HG03039 (cell line): ENCODE measurements around the gene CCDC33.

Experiments used
- ATAC-seq: cut with Tn5 transposase; IDR thresholded peaks from one replicate; pipeline ENCODE4 v1.9.1; 2021; ENCODE audit warnings: mild to moderate bottlenecking, moderate library complexity; ENCODE audit not compliant: unreplicated experiment

The CCDC33 gene

DNA sequence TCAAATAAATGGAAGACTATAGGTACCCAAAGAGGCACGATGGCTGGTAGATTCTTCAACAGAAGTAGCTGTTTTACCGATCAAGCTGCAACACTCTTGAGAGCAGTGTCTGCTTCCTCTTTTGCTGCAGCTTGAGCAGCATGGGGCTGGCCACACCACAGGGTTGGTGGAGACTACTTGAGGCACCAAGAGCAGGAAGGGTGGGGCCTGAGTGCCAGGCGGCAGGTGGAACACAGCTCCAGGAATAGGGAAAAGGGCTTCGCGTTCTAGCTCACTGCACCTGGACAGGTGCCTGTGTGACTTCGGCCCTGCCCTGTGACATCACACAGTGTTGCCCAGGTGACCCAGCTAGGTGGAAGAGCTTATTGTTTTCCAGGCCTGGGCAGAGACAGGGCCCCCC, at the start of gene CCDC33:
Gene CCDC33 (plus strand): TSS at position 365 of the 400 bp plus-strand sequence. CDS start 394 bp downstream, outside the sequence.
- ATAC-seq, result no peak

DNA sequence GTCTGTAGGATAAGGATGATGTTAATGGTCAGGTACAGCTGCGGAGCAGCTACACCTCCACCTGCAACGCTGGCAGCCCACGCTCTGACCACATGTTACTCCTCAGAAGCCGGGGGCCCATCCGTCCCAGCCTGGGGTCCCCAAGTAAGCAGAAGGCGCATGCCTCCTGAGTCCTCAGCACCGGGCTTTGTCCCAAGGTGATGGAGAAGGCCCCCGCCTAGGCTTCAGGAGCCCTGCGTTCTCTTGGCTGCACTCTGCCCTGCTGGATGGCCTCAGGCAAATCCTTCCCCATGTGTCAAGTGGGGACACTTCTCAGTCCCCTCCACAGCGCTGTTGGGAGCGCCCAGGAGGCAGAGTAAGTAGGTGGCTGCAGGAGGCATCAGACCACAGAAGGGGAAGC, 47.9 kb upstream of the CCDC33 start:
- no peak for ATAC-seq

DNA sequence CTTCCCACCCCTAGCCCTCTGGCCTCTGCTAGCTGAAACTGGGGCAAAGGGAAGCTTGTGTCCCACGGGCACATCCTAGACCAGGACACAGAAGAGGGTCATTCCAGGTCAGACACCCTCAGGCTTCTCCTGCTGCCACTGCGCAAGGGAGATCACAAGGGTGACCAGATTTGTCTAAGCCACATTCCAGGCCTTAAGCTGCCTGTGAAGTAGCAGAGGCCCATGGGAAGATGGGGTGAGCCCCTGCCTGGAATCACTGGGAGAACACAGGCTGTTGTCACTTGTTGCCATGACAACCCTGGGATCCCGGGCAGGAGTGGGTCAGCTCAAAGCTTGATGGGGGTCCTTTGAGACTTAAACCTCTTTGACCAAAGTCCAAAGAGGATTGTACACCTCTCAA, 44.3 kb upstream of the CCDC33 start:
- no peak for ATAC-seq

DNA sequence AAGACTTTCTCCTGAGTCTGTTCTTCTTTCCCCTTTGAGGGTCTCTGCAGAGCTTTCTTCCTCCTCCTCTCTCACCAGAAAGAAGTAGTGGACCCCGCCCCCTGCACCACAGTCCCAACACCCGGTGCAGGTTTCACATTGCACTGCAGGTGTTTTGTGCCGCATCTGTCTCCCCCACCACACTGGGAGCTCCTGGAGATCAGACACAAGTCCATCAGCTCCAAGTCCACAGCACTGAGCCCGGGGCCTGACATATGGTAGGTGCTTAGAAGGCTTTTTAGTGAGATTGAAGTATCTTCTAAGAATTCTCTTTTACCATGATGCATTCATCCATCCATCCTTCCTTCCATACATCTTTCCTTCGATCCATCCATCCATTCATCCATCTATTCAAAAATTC, 43.4 kb upstream of the CCDC33 start:
- ATAC-seq, result no peak

DNA sequence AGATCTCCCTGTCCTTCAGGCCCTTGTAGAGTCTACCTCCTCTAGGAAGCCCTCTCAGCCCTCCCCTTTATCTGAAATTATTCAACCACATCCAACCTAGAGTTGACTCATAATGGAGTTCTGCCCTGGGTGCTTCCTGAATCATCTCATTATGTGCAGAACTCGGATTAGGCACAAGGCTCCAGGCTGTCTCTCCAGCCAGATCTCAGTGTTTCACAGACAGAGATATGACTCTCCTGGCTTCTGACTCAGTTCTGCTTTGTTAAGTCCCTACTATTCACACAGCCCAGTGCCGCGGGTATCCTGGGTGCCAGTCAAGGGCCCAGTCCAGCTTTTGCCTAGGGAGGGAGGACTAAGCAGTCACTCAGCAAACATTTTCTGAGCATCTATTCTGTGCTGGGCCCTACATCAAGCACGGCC, 42.8 kb upstream of the CCDC33 start:
- ATAC-seq, result no peak

DNA sequence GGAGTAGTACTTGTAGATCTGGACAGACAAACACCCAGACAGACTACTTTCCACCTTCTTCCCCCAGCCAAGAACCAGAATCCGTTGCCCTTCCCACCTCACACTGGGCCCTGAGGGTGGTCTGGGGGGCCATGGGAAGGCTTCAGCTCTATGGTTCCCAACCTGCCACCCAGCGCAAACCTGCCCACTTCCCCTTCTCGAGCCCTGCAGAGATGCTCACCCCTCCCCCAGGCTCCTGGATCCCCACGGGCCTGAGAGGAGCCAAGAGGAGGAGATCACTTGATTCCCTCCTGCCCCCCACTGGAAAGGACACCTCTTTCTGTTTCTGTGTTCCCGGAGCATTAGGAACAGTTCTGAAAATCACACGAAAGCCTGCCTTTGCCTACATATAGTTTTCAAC, 42.2 kb upstream of the CCDC33 start:
- no peak for ATAC-seq

DNA sequence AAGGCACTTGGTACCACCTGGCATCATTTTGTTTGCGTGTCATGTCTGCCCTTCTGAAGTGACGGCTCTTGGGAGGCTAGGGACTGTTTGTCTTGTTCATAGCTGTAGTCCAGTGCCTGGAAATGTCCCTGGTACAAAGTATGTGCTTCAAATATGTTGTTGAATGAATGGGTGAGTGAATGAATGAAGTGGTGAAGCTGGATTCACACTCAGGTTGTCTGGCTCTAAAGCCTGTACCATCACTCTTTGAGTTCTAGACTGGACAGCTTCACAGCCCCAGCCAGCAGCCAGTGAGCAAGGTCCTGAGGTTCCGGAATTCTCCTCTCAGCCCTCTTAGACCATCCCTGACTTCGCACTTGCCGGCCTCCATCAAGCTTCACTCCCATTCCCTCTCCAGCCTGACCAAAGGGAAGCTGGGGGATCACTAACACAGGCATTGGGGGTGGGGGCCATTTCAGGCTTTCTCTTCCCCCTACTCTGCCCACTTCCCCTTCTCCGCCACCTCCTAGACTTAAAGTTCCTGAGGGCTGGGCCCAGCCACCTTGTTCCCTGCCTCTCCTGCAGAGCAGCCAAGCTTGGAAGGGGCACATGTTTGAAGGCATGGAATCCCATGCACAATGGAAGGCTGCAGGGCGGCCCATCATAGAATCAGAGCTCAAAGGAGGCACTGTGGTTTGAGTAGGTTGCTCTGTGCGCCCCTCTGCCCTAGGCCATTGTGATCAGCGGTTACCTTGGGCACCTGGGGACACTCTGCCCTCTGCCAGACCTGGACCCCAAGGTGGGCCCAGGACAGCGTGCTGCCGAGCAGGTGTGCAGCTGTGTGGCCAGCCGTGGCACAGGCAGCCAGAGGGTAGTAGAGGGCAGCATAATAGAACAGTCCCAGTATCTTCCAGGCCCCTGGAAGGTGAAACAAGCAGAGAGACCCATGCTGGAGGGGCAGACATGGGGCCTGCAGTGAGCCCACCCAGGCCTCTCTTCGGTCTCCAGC, 41.3 kb upstream of the CCDC33 start:
- ATAC-seq, result no peak

DNA sequence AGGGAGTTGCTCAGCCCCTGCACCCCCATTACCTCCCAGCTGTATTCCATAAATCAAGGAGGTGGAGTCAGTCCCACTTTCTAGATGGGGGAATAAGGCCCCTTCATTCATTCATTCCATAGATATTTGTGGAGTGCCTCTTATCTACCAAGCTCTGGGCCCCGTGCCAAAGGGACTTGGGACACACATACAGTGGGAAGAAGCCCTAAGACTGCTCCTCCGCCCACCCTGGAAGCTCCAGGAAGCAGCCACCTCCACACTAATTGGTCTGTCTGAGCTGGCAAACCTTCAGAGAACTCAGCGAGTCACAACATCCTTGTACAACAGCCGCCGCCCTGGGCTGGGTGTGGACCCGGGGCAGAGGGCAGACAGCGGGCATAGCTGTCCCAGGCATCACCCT, 40.0 kb upstream of the CCDC33 start:
- ATAC-seq, result no peak

DNA sequence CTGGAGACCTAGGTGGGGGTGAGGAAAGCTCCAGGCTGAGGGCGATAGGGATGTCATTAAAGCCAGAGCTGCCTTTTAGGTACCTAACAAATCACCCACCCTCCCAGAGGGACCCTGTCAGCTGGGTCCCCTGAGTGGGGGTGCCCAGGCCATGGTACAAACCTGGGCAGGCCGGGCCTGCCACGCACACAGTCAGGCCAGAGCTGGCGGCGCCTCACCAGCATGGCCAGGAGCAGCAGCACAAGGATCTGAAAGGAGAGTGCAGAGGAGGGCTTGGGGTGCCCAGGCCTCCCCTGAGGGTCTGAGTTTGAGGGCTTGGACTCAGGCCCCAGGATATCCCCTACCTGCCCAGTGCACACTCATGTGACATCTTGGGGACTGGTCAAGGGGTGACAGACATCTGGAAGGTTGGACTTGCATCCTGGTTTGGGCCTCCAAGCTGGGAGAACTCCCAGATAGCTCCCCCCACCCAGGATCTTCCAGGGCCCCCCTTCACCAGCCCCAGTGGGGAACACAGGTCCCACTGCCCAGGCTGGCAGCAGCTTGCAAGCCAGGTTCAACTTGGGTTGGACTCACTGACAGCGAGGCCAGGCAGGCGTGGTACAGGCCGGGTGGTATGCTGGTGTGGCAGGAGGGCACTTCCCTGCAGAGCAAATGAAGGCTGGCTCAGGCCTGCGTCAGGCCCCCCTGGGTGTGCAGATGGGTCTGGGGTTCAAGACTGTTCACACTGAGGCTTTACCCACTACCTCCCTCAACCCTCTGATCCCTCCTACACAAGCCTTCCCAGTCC, 38.8 kb upstream of the CCDC33 start:
- ATAC-seq, result no peak

DNA sequence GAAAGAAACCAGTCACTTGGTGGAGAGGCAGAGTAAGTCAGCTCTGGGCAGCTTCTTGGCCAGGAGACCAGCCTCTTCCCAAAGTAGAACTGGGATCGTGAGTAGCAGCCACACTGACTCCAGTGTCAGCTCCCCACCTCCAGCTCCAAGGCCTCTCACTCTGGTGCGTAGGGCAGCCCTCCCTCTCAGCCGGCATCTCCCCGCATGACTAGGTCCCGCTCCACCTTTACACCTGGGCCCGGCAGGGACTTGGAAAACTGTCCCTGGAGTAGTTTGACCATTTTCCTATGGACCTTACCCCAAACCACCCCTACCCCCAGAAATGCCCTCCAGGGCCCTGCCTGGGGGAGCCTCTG, 36.9 kb upstream of the CCDC33 start:
- no peak for ATAC-seq

DNA sequence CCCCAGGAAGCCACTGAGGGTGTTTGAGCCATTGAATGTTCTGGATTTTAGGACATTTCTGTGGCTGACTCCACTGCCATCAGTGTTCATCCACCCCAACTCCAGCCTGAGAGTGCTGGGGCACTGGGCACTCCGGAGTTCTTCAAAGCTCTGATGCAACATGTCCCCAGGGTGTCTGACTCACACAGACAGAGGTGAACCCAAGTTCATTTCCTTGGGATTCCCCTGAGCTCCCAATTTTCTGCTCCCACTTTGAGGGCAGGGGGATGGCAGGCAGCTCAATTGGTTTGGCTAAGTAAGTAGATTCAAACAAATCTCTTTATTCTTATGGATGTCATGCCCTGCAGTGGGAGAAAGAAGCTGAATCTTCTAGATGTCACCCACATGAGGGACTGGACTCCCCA, 35.7 kb upstream of the CCDC33 start:
- ATAC-seq, result no peak

DNA sequence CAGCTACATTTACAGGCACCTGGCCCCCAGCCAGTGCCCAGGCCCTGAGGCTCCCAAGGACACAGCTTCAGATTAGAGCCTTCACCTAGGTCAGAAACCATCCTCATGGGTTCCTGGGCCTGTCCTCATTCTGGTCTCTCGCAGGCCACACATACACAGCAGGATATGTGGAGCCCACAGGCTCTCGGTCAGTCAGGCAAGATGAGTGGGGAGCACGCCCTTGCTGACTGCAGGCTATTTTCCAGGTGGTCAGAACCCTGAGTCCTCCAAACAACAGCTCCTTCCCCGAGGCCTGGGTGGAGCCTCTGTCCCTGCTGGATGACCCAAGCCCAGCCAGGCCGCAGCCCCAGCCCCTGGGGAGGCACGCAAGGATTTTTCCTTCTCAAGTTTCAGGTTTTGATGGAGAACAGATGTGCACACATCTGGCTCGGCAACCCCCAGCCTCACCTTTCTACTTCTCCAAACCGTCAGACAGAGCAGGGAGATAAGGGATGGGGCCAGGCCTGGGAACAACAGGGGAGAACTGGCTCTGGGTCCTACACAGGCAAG, 35.2 kb upstream of the CCDC33 start:
- ATAC-seq, result no peak

DNA sequence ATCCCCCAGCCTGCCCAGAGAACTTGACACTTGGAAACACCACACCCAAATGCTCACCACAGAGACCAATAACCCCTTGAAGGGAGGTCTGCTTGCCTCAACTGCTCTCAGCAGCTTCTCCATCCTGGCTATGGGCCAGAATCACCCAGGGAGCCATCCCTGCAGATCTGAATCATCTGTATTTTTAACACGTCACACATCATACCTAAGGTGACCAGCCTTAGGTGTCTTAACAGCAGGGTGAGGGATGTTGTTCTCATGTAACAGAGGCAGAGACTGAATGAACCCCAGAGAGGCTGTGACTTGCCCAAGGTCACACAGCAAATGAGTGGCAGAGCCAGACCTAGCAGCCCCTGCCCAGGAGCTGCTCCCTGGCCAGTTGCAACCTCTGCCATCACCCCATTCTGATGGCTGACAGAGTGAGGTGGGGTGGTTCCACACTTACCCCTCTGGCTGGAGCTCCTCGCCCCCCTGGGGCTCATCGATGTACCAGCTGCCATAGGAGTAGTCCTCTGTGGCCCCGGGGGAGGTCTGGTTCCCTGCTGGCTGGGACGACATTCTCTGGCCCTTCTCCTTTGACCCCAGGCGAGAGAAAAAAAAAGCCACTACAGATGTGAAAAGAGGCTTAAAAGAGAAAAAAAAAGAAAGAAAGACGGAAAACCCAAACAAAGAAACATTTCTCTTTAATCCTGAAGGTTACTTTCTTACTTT, 34.3 kb upstream of the CCDC33 start:
- no peak for ATAC-seq

DNA sequence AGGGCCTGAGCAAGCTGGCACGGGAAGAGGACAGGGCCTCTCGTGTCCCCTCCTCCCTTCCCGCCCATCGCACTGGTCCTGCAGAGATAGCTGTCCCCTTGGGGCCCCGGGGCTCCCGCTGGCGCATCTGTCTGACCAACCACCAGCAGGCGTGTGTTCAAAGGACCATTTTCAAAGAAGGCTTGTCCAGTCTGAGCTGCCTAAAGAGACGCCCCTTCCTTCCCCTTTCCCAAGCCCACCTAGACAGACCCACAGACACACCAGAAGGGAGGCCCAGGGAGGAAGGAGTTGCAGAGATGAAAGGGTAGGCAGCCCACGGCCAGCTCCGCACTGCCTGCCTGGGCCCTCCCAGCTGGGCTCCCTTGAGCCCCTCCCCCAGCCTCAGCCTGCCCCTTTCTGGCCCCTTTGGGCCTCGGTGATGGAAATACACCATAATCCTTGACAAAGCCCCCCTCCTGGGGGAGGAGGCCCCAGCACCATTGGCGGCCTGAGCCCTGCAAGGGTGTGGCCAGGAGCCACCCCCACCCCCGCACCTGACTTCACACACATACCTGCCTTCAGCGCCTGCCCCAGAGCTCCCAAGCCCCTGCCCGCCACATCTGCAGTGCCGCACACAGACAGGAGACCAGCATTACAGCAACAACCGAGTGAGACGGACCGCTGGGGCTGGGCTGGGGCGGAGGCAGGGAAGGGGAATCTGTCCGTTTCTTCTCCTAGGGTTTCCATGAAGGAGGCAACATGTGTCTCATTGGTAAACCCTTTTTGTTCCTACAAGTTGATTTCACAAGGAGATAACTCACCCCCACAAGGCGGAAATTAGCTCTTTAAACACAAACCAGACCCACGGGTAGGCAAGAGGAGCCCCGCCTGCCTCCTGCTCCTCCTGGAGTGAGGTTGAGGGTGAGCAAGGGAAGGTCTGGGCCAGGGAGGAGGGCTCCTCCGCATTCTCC, 33.4 kb upstream of the CCDC33 start, which contains the start of gene STRA6:
Gene STRA6 (minus strand): TSS at position 336 of the 950 bp plus-strand sequence. CDS start 520 bp downstream, outside the sequence.
- ATAC-seq, result no peak

DNA sequence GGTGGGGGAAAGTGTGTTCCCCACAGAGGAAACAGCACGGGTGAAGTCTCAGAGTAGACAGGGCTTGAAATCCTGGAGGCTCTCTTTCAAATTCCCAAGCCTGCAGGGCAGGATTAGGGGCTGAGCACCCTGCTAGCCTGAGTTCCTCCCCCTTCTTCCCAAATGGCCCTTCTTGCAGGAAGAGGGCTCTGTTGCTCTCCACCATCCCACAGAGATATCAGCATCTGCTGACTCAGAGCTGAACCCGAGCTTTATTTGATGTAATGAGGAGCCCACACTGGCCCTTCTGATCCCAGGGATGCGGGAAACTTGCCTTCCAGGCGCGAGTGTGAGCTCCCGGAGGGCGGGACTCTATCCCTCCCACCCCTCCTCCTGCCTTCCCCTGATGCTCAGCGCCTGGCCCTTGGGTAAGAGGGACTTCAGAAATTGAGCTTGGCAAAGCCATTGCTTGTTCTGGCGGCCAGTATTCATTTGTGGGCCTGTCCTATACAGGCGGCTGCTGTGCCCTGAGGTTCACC, 32.2 kb upstream of the CCDC33 start:
- no peak for ATAC-seq

DNA sequence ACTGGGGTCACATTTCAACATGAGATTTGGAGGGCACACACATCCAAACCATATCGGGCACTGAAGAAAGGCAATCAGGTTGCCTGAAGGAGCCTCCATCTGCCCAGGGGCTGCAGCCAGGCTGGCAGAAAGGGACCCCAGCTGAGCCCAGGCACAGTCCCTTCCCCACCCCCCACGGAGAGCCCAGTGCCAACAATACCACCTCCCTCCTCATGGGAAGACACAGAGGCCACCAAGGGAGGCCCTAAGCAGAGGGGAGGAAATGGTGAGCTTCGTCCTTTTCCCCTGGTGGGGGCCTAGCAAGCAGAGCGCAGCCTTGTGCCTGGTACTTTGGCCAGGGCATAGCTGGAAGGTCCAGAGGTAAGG, 30.6 kb upstream of the CCDC33 start:
- no peak for ATAC-seq

DNA sequence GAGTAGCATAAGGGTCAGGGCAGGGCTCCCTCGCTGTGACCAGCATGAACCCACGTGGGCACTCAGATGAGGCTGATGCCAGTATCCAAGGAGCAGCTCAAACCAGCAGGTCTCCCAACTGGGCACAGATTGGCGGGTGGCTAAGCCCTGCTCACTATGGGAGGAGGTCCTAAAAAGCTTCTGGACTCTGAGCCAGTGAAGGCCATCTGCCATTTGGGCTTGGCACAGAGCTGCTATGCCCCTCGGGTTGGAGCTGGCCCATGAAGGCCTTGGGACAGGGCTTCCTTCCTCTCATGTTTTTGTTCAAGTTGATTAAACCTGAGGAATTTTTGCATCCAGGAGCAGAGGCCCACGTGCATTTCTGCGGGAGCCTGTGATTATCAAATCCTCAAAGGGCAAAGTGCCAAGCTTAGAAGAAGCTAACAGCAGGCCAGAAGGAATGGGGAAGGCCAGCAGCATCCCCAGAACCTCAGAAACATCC, 29.3 kb upstream of the CCDC33 start:
- ATAC-seq, result no peak

DNA sequence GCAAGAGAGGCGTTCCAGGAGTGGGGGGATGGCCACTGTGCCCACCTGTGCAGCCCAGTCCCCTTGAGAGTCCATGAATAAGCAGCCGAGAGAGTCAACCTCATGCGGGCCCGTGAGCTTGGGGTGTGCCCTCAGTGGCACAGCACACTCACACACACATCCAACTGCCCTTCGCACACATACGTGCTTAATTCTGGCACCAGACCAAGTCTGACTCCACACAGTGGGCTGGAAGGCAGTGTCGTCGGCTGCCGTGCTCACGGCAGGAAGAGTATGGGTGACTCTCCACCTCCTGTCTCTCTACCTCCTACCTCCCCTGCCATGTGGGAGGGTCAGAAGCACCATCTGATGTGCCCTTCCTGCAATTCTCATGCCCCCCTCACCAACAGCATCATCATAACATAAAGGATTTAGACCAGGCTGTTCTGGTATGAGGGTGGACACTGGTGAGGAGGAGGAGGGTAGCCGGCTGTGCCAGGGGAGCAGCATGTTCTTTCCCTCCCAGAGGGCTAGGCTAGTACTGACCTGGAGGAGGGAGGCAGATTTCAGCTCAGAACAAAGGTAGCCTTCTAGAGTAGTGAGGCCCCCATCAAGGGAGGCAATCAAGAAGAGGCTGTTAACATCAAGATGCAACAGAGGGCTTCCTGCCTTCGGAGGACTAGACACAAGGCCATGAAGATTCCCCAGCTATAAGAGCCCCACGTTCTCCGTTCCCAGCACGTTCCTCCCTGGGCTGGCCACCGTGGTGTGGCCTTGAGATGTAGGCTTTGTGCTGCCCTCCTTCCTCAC, 28.3 kb upstream of the CCDC33 start:
- no peak for ATAC-seq

DNA sequence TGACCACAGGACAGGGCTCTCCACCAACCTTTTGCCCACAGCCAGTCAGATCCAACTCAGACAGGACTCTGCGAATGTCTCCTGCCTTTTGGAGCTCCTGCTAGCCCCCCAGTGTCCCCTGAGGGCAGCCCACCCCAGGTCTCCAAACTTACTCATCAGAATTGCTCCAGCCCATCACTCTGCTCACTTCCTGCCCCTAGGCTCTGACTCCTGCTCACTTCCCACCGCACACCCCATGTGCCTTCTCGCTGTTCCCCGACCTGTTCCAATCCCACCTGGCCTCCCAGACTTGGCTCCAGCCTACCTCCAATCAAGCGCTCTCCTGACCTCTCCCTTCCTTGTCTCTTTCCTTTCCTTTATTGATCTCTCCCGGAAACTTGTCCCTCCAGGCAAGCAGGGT, 27.6 kb upstream of the CCDC33 start:
- ATAC-seq, result no peak
